ENCODE results near the gene SCAF1. TPM values are rescaled to one million over a fixed set of nuclear protein-coding genes. Genes with fewer than 3 reads are reported as not detected.
A peak's percentile ranks its signal among the peaks of the same experiment; 100 is the strongest.

Gene SCAF1
- total RNA-seq, 3 donors from 2014 or later (not counting 1 experiment from before 2014, with no cell fraction given): 38.9 to 46.2 (median 44.9) TPM

GRCh38 chr19:49653466-49653806, 11.4 kb downstream of the SCAF1 start:
- Histone ChIP-seq H3K27me3 (ENCODE audit: control insufficient read depth, insufficient read depth, low read length) (no peaks in the 10 kb centered on the region), H3K4me1 (ENCODE audit: control insufficient read depth, insufficient read depth, low read length) (peaks cover 28% of the 10 kb centered on the region), H3K4me3 (ENCODE audit: low read length) (no peak overlapping the region), H3K27ac (ENCODE audit: low read length) (no peak overlapping the region), H3K36me3 (ENCODE audit: control insufficient read depth, insufficient read depth, low read length) (peaks cover 71% of the 10 kb centered on the region), H3K9me3 (ENCODE audit: control insufficient read depth, insufficient read depth, low read length) (no peaks in the 10 kb centered on the region)
- Mint-ChIP-seq H3K36me3 (no peaks in the 10 kb centered on the region), H3K27me3 (ENCODE audit: low read depth in 2 of 2) (no peaks in the 10 kb centered on the region), H3K4me1 (peaks cover 20 to 31% of the 10 kb centered on the region in 2 donors), H3K27ac (peak overlapping the region in 1 of 2 donors; percentile 42), H3K9me3 (no peaks in the 10 kb centered on the region), H3K4me3 (no peak overlapping the region)
- WGBS (ENCODE audit: insufficient coverage): 96% methylated on average over 13 of the region's 13 CpGs
- DNase-seq (no peak), ATAC-seq (no peak)
- intact Hi-C loops (cut with micrococcal nuclease): no loop called here
- no peak for TF ChIP-seq CTCF (IDR thresholded peaks at IDR 0.05)

GRCh38 chr19:49654581-49654980, 12.6 kb downstream of the SCAF1 start:
- Histone ChIP-seq H3K27me3 (ENCODE audit: control insufficient read depth, insufficient read depth, low read length) (no peaks in the 10 kb centered on the region), H3K4me3 (ENCODE audit: low read length) (no peak overlapping the region), H3K4me1 (ENCODE audit: control insufficient read depth, insufficient read depth, low read length) (peaks cover 28% of the 10 kb centered on the region), H3K36me3 (ENCODE audit: control insufficient read depth, insufficient read depth, low read length) (peaks cover 76% of the 10 kb centered on the region), H3K27ac (ENCODE audit: low read length) (peak overlapping the region; percentile 72), H3K9me3 (ENCODE audit: control insufficient read depth, insufficient read depth, low read length) (no peaks in the 10 kb centered on the region)
- Mint-ChIP-seq H3K4me1 (peaks cover 20 to 31% of the 10 kb centered on the region in 2 donors), H3K9me3 (no peaks in the 10 kb centered on the region), H3K36me3 (no peaks in the 10 kb centered on the region), H3K4me3 (no peak overlapping the region), H3K27ac (peak overlapping the region; percentile 90 to 96), H3K27me3 (ENCODE audit: low read depth in 2 of 2) (no peaks in the 10 kb centered on the region)
- DNase-seq (no peak), ATAC-seq (no peak)
- intact Hi-C loops (cut with micrococcal nuclease): no loop called here
- 99% methylated on average over 9 of the region's 10 CpGs for WGBS (ENCODE audit: insufficient coverage)
- TF ChIP-seq CTCF (IDR thresholded peaks at IDR 0.05): no peak

- intact Hi-C loops (cut with micrococcal nuclease): no loop called here
- Histone ChIP-seq H3K36me3 (ENCODE audit: control insufficient read depth, insufficient read depth, low read length) (peaks cover 75% of the 10 kb centered on the region), H3K4me1 (ENCODE audit: control insufficient read depth, insufficient read depth, low read length) (peaks cover 28% of the 10 kb centered on the region), H3K4me3 (ENCODE audit: low read length) (no peak overlapping the region), H3K27ac (ENCODE audit: low read length) (peak overlapping the region; percentile 72), H3K27me3 (ENCODE audit: control insufficient read depth, insufficient read depth, low read length) (no peaks in the 10 kb centered on the region), H3K9me3 (ENCODE audit: control insufficient read depth, insufficient read depth, low read length) (no peaks in the 10 kb centered on the region)
- peak overlapping the region; percentile 90 to 96 for H3K27ac Mint-ChIP-seq
- no peak for TF ChIP-seq CTCF (IDR thresholded peaks at IDR 0.05)
- H3K27me3 Mint-ChIP-seq (ENCODE audit: low read depth in 2 of 2): no peaks in the 10 kb centered on the region
- no peaks in the 10 kb centered on the region for H3K9me3 Mint-ChIP-seq
- 80% methylated on average over 23 of the region's 23 CpGs for WGBS (ENCODE audit: insufficient coverage)
- peak; percentile 80 to 86 (median 82) for ATAC-seq
- peak overlapping the region; percentile 63 for H3K4me3 Mint-ChIP-seq
- peaks cover 20 to 31% of the 10 kb centered on the region in 2 donors for H3K4me1 Mint-ChIP-seq
- no peaks in the 10 kb centered on the region for H3K36me3 Mint-ChIP-seq
- peak in 1 of 2 donors; percentile 44 for DNase-seq
These were observed 13.8 kb downstream of the SCAF1 start for GRCh38 chr19:49655570-49656455.

Data from natural killer cell (primary cell).